DND-41 (cell line): ENCODE data around the gene DUS3L.

Experiments used
- ATAC-seq: fragments of 200-7000 bp; cut with Tn5 transposase; 3 replicates; pipeline ENCODE4 v1.9.1; 2021; ENCODE audit warnings: low read depth; ENCODE audit not compliant: insufficient read depth
- DNase-seq: peaks from one replicate; pipeline ENCODE4 v3.0.0-alpha.2; 2020
- H2AFZ ChIP-seq: 2 replicates; pipeline ENCODE4 v1.6.0; 2012; ENCODE audit warnings: low read depth, low read length
- H3K27ac ChIP-seq: 2 replicates; pipeline ENCODE4 v1.5.1; 2012; ENCODE audit warnings: low read length, inconsistent platforms
- H3K27me3 ChIP-seq: fragments of 200-600 bp; sonication (generic); 2 replicates; pipeline ENCODE4 v1.6.0; 2012; ENCODE audit warnings: low read length, mild to moderate bottlenecking, inconsistent platforms; ENCODE audit not compliant: insufficient read depth, poor library complexity
- H3K36me3 ChIP-seq: 2 replicates; pipeline ENCODE4 v1.5.1; 2012; ENCODE audit warnings: low read length, inconsistent platforms; ENCODE audit not compliant: insufficient read depth
- H3K4me1 ChIP-seq: 2 replicates; pipeline ENCODE4 v1.5.1; 2012; ENCODE audit warnings: mild to moderate bottlenecking, low read length; ENCODE audit not compliant: insufficient read depth
- H3K4me2 ChIP-seq: 2 replicates; pipeline ENCODE4 v1.6.0; 2012; ENCODE audit warnings: mild to moderate bottlenecking, moderate library complexity, low read length, inconsistent platforms; ENCODE audit not compliant: insufficient read depth
- H3K4me3 ChIP-seq, 2 experiments: fragments of 200-600 bp in 1 of 2; shearing (Covaris generic) in 1 of 2; 2 replicates each; pipeline ENCODE4 v1.5.1; 2012 to 2016; ENCODE audit warnings: inconsistent platforms in 2 of 2, low read length in 2 of 2, mild to moderate bottlenecking in 2 of 2, low read depth in 1 of 2, moderate library complexity in 1 of 2
- H3K79me2 ChIP-seq: 2 replicates; pipeline ENCODE4 v1.6.0; 2012; ENCODE audit warnings: low read length, inconsistent platforms; ENCODE audit not compliant: insufficient read depth
- H3K9ac ChIP-seq: 2 replicates; pipeline ENCODE4 v1.6.0; 2012; ENCODE audit warnings: low read depth, mild to moderate bottlenecking, inconsistent platforms, low read length, moderate library complexity
- H3K9me3 ChIP-seq: 2 replicates; pipeline ENCODE4 v1.5.1; 2012; ENCODE audit warnings: low read length, moderate library complexity, mild to moderate bottlenecking, inconsistent platforms; ENCODE audit not compliant: insufficient read depth, severe bottlenecking
- H4K20me1 ChIP-seq: 2 replicates; pipeline ENCODE4 v1.6.0; 2012; ENCODE audit warnings: low read length; ENCODE audit not compliant: insufficient read depth
- CTCF ChIP-seq: IDR thresholded peaks from 2 replicates; pipeline ENCODE4 v1.5.1; 2012; ENCODE audit warnings: borderline replicate concordance, low read length, moderate library complexity, mild to moderate bottlenecking; ENCODE audit not compliant: poor library complexity, severe bottlenecking; ENCODE audit errors: extremely low read depth
- EZH2 ChIP-seq: IDR thresholded peaks from 3 replicates; pipeline ENCODE4 v1.6.1; 2012; ENCODE audit warnings: borderline replicate concordance, low read depth, mild to moderate bottlenecking, moderate library complexity, low read length, inconsistent platforms; ENCODE audit not compliant: severe bottlenecking

The DUS3L gene

GRCh38 chr19:5790559-5791520 lies at the start of gene DUS3L:
Gene DUS3L, minus strand, starts transcription at chr19:5791163. Its CDS starts 22 bp downstream, at chr19:5791141.
- Histone ChIP-seq H3K4me3 (peak within 1 kb of the TSS; percentile 47 to 77), H3K9me3 (no peaks in the 10 kb centered on the region), H3K27ac (peak within 1 kb of the TSS; percentile 99), H3K4me1 (peaks cover 24% of the 10 kb centered on the region), H3K4me2 (peak within 1 kb of the TSS; percentile 78), H4K20me1 (peaks cover 39% of the 10 kb centered on the region), H3K27me3 (no peaks in the 10 kb centered on the region), H3K9ac (peak within 1 kb of the TSS; percentile 95), H3K79me2 (peaks cover 17% of the 10 kb centered on the region), H2AFZ (peak within 1 kb of the TSS; percentile 88), H3K36me3 (peaks cover 44% of the 10 kb centered on the region)
- TF ChIP-seq EZH2: no peak
- TF ChIP-seq CTCF: no peak
- peak; percentile 98 for DNase-seq
- ATAC-seq: peak; percentile 96

- Histone ChIP-seq H3K4me2 (no peak within 1 kb of the TSS), H3K27ac (no peak within 1 kb of the TSS), H3K9ac (no peak within 1 kb of the TSS), H3K9me3 (no peaks in the 10 kb centered on the region), H3K4me3 (no peak within 1 kb of the TSS), H3K36me3 (no peaks in the 10 kb centered on the region), H4K20me1 (no peaks in the 10 kb centered on the region; the same call in 1 of the 2 replicates), H3K27me3 (peaks cover 4% of the 10 kb centered on the region), H2AFZ (no peak within 1 kb of the TSS), H3K4me1 (no peaks in the 10 kb centered on the region), H3K79me2 (no peaks in the 10 kb centered on the region)
- TF ChIP-seq EZH2 (no peak), CTCF (no peak)
- DNase-seq: no peak
- ATAC-seq: no peak
These were observed 48.4 kb upstream of the DUS3L start, which contains the start of gene FUT6 for GRCh38 chr19:5839065-5840017. Gene FUT6, minus strand, starts transcription at chr19:5839702. Its CDS starts 7,135 bp downstream, at chr19:5832567.

GRCh38 chr19:5838353-5839064 lies 47.5 kb upstream of the DUS3L start:
- no peaks in the 10 kb centered on the region for H3K79me2 ChIP-seq
- no peak for ATAC-seq
- no peak for DNase-seq
- H3K36me3 ChIP-seq: no peaks in the 10 kb centered on the region
- no peaks in the 10 kb centered on the region; the same call in 1 of the 2 replicates for H4K20me1 ChIP-seq
- H3K4me2 ChIP-seq: no peak overlapping the region
- no peak for TF ChIP-seq EZH2
- no peak for TF ChIP-seq CTCF
- H2AFZ ChIP-seq: no peak overlapping the region
- peaks cover 4% of the 10 kb centered on the region for H3K27me3 ChIP-seq
- H3K9me3 ChIP-seq: no peaks in the 10 kb centered on the region
- H3K4me1 ChIP-seq: no peaks in the 10 kb centered on the region
- H3K4me3 ChIP-seq: no peak overlapping the region
- no peak overlapping the region for H3K9ac ChIP-seq
- H3K27ac ChIP-seq: no peak overlapping the region
